ENCODE measurements around the gene PRMT7.

Gene PRMT7

GRCh38 chr16:68377221-68377620 lies 66.4 kb downstream of the PRMT7 start:
- no peak for TF ChIP-seq CTCF (IDR thresholded peaks at IDR 0.05; ENCODE audit: control insufficient read depth, insufficient read depth, low read depth, low read length, missing control alignments)
- no peak overlapping the region for H3K4me3 ChIP-seq (ENCODE audit: control insufficient read depth, low read depth, low read length)
- no peak for DNase-seq (ENCODE audit: low read depth)

GRCh38 chr16:68377667-68378393 lies 67.0 kb downstream of the PRMT7 start:
- TF ChIP-seq CTCF (IDR thresholded peaks at IDR 0.05; ENCODE audit: control insufficient read depth, insufficient read depth, low read depth, low read length, missing control alignments) = no peak
- no peak overlapping the region for H3K4me3 ChIP-seq (ENCODE audit: control insufficient read depth, low read depth, low read length)
- DNase-seq (ENCODE audit: low read depth) = no peak

GRCh38 chr16:68378436-68379415 lies 67.9 kb downstream of the PRMT7 start:
- TF ChIP-seq CTCF (IDR thresholded peaks at IDR 0.05; ENCODE audit: control insufficient read depth, insufficient read depth, low read depth, low read length, missing control alignments) = no peak
- no peak overlapping the region for H3K4me3 ChIP-seq (ENCODE audit: control insufficient read depth, low read depth, low read length)
- no peak for DNase-seq (ENCODE audit: low read depth)

- no peak for DNase-seq (ENCODE audit: low read depth)
- H3K4me3 ChIP-seq (ENCODE audit: control insufficient read depth, low read depth, low read length) = no peak overlapping the region
- TF ChIP-seq CTCF (IDR thresholded peaks at IDR 0.05; ENCODE audit: control insufficient read depth, insufficient read depth, low read depth, low read length, missing control alignments) = no peak
Measured at GRCh38 chr16:68379472-68380347, 68.9 kb downstream of the PRMT7 start.

GRCh38 chr16:68380348-68380670 lies 69.5 kb downstream of the PRMT7 start:
- TF ChIP-seq CTCF (IDR thresholded peaks at IDR 0.05; ENCODE audit: control insufficient read depth, insufficient read depth, low read depth, low read length, missing control alignments) = no peak
- H3K4me3 ChIP-seq (ENCODE audit: control insufficient read depth, low read depth, low read length) = no peak overlapping the region
- no peak for DNase-seq (ENCODE audit: low read depth)

All from AG09309 (cell line).